ENCODE data around the gene MAST3.

DNA sequence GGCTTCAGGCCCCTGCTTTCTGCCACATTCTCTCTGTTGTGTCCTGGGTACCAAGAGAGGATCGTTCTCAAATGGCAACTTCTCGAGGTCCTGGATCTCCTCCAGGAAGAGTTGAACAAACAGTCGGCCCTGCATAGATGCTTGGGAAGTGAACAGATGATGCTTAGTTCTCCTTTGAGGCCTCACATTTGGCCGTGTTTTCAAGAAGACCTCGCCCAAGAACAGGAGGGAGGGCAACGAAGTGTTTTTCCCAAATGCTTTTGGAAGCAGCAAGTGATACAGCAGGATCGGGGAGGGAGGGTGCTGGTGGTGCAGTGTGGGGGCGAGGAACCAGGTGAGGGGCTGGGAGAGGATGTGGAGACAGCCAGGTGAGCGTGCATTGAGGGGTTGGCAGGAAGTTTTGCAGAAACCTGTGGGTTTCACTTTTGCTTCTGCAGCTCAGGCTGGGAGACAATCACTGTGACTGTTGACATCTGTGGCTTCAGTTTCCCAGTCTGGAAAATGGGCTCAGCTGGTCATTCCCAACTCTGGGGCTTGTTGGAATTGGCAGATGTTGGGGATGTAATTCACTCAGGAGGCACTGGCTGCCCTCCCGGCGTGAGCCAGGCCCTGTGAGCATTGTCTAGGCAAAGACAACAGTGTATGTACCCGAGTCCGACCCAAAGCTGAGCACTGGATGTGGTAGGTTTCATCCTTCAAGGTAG, 21.6 kb downstream of the MAST3 start:
- TF ChIP-seq POLR2A (IDR thresholded peaks at IDR 0.05; ENCODE audit: insufficient read depth in 1 of 2, low read depth in 2 of 2, low read length in 2 of 2) (no peak), ZSCAN30 (CRISPR knock-in tag; IDR thresholded peaks at IDR 0.05) (no peak), ZNF564 (CRISPR knock-in tag; IDR thresholded peaks at IDR 0.05) (no peak), EP300 (IDR thresholded peaks at IDR 0.05; ENCODE audit: low read depth in 2 of 2, low read length in 2 of 2) (no peak), EP300 (CRISPR knock-in tag; IDR thresholded peaks at IDR 0.05; ENCODE audit: borderline replicate concordance) (no peak), MBD4 (IDR thresholded peaks at IDR 0.05; ENCODE audit: borderline replicate concordance, low read length) (no peak), SUZ12 (IDR thresholded peaks at IDR 0.05; ENCODE audit: low read depth, low read length) (no peak), TCF7L2 (IDR thresholded peaks at IDR 0.05; ENCODE audit: low read depth, low read length) (no peak), ZBTB7B (CRISPR knock-in tag; IDR thresholded peaks at IDR 0.05) (no peak), GATAD2A (CRISPR knock-in tag; IDR thresholded peaks at IDR 0.05) (no peak)
- TF ChIP-seq, protein P1, sequence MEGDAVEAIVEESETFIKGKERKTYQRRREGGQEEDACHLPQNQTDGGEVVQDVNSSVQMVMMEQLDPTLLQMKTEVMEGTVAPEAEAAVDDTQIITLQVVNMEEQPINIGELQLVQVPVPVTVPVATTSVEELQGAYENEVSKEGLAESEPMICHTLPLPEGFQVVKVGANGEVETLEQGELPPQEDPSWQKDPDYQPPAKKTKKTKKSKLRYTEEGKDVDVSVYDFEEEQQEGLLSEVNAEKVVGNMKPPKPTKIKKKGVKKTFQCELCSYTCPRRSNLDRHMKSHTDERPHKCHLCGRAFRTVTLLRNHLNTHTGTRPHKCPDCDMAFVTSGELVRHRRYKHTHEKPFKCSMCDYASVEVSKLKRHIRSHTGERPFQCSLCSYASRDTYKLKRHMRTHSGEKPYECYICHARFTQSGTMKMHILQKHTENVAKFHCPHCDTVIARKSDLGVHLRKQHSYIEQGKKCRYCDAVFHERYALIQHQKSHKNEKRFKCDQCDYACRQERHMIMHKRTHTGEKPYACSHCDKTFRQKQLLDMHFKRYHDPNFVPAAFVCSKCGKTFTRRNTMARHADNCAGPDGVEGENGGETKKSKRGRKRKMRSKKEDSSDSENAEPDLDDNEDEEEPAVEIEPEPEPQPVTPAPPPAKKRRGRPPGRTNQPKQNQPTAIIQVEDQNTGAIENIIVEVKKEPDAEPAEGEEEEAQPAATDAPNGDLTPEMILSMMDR (CRISPR knock-in tag; IDR thresholded peaks at IDR 0.05), result no peak
- TF ChIP-seq, protein P2, sequence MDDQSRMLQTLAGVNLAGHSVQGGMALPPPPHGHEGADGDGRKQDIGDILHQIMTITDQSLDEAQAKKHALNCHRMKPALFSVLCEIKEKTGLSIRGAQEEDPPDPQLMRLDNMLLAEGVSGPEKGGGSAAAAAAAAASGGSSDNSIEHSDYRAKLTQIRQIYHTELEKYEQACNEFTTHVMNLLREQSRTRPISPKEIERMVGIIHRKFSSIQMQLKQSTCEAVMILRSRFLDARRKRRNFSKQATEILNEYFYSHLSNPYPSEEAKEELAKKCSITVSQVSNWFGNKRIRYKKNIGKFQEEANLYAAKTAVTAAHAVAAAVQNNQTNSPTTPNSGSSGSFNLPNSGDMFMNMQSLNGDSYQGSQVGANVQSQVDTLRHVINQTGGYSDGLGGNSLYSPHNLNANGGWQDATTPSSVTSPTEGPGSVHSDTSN (CRISPR knock-in tag; IDR thresholded peaks at IDR 0.05; ENCODE audit: borderline replicate concordance), result no peak
- TF ChIP-seq, protein P3, sequence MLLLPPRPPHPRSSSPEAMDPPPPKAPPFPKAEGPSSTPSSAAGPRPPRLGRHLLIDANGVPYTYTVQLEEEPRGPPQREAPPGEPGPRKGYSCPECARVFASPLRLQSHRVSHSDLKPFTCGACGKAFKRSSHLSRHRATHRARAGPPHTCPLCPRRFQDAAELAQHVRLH (CRISPR knock-in tag; IDR thresholded peaks at IDR 0.05; ENCODE audit: borderline replicate concordance, low read depth), result no peak
- TF ChIP-seq, protein P4, sequence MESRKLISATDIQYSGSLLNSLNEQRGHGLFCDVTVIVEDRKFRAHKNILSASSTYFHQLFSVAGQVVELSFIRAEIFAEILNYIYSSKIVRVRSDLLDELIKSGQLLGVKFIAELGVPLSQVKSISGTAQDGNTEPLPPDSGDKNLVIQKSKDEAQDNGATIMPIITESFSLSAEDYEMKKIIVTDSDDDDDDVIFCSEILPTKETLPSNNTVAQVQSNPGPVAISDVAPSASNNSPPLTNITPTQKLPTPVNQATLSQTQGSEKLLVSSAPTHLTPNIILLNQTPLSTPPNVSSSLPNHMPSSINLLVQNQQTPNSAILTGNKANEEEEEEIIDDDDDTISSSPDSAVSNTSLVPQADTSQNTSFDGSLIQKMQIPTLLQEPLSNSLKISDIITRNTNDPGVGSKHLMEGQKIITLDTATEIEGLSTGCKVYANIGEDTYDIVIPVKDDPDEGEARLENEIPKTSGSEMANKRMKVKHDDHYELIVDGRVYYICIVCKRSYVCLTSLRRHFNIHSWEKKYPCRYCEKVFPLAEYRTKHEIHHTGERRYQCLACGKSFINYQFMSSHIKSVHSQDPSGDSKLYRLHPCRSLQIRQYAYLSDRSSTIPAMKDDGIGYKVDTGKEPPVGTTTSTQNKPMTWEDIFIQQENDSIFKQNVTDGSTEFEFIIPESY (CRISPR knock-in tag; IDR thresholded peaks at IDR 0.05), result no peak

Measured in HepG2 (cell line).